Activated CD4-positive, alpha-beta T cell treated with anti-CD3 and anti-CD28 coated beads, Interleukin-2, amount 10 ng/mL, durations not matched to agents 7 days and 5 days (primary cell): ENCODE measurements around the gene PCDHA10. TPM values are rescaled to one million over a fixed set of nuclear protein-coding genes. Genes with fewer than 3 reads are reported as not detected.
"Not testable (repeated sequence)": the region's sequence is repeated elsewhere in the genome, so short reads cannot be mapped to it uniquely, and the experiment has no call there.

Experiments used
- CTCF ChIA-PET: fragments of 350-600 bp; sonication (Branson Sonifier 250); formaldehyde crosslinking; loops from one replicate; lab custom pipeline; 2021; ENCODE audit warnings: antibody characterized with exemption; lab: Charles Lee
- POLR2A ChIA-PET: fragments of 350-600 bp; sonication (Branson Sonifier 250); formaldehyde crosslinking; loops from one replicate; lab custom pipeline; 2021; ENCODE audit warnings: antibody characterized with exemption; lab: Charles Lee
- DNase-seq: peaks from one replicate; pipeline ENCODE4 v3.0.0-alpha.2; 2020
- H3K27ac Mint-ChIP-seq: one replicate; pipeline ENCODE4 v1.8.0; 2021; ENCODE audit warnings: mild to moderate bottlenecking, moderate library complexity, mixed read lengths
- H3K27me3 Mint-ChIP-seq: one replicate; pipeline ENCODE4 v1.8.0; 2021; ENCODE audit warnings: mixed read lengths
- H3K36me3 Mint-ChIP-seq: one replicate; pipeline ENCODE4 v1.8.0; 2021; ENCODE audit warnings: low read depth, mixed read lengths
- H3K4me1 Mint-ChIP-seq: one replicate; pipeline ENCODE4 v1.8.0; 2021; ENCODE audit warnings: mixed read lengths
- H3K4me3 Mint-ChIP-seq: one replicate; pipeline ENCODE4 v1.8.0; 2021; ENCODE audit warnings: mild to moderate bottlenecking, moderate library complexity, mixed read lengths
- H3K9me3 Mint-ChIP-seq: one replicate; pipeline ENCODE4 v1.8.0; 2021; ENCODE audit warnings: mixed read lengths
- total RNA-seq, 2 experiments: library from RNA; stranded (reverse); gene quantifications; one replicate each; pipeline ENCODE4 v1.2.3, GENCODE V29; 2021

The PCDHA10 gene
- total RNA-seq, 2 experiments from 2014 or later: not detected

- H3K27ac Mint-ChIP-seq: no peak overlapping the region
- peaks cover 3% of the 10 kb centered on the region for H3K36me3 Mint-ChIP-seq
- ChIA-PET CTCF (no interaction called here), POLR2A (no interaction called here)
- H3K9me3 Mint-ChIP-seq: peaks cover 24% of the 10 kb centered on the region
- H3K4me1 Mint-ChIP-seq: no peaks in the 10 kb centered on the region
- no peaks in the 10 kb centered on the region for H3K27me3 Mint-ChIP-seq
- no peak for DNase-seq
- H3K4me3 Mint-ChIP-seq: no peak overlapping the region
Observed at GRCh38 chr5:140857987-140858240, 2.2 kb downstream of the PCDHA10 start.

- H3K9me3 Mint-ChIP-seq: peaks cover 16% of the 10 kb centered on the region
- ChIA-PET POLR2A (no interaction called here), CTCF (no interaction called here)
- no peak overlapping the region for H3K4me3 Mint-ChIP-seq
- H3K36me3 Mint-ChIP-seq: no peaks in the 10 kb centered on the region
- no peaks in the 10 kb centered on the region for H3K4me1 Mint-ChIP-seq
- DNase-seq: no peak
- no peaks in the 10 kb centered on the region for H3K27me3 Mint-ChIP-seq
- H3K27ac Mint-ChIP-seq: no peak overlapping the region
Observed at GRCh38 chr5:140862441-140863295, 7.0 kb downstream of the PCDHA10 start.

DNA sequence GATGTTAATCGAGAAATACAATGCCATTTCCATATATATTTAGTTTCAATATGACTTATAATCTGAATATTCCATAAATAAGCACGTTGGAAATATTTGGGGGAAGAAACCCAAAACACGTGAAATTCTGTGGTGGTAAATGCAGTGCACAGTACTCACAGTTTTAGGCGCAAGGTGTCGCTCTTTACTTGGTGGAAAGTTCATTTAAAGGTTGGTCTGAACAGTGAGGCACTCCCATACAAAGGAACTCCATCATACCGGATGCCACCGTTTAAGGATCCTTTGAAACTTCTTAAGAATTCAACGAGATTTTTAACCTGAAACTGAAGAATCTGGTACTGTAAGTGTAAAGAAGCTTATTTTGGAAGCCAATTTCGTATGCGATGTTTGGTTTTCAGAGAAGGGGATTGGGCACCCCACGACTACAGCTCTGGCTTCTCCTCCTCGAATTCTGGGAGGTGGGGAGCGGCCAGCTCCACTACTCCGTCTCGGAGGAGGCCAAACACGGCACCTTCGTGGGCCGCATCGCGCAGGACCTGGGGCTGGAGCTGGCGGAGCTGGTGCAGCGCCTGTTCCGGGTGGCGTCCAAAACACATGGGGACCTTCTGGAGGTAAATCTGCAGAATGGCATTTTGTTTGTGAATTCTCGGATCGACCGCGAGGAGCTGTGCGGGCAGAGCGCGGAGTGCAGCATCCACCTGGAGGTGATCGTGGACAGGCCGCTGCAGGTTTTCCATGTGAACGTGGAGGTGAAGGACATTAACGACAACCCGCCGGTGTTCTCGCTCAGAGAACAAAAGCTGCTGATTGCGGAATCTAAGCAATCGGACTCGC, 13.2 kb downstream of the PCDHA10 start, which contains the start of gene PCDHA11:
Gene PCDHA11, plus strand, starts transcription at position 237 of the 834 bp plus-strand sequence. Its CDS starts 147 bp downstream, at position 384.
- Mint-ChIP-seq H3K27me3 (no peaks in the 10 kb centered on the region), H3K4me3 (no peak within 1 kb of the TSS), H3K36me3 (peaks cover 2% of the 10 kb centered on the region), H3K4me1 (no peaks in the 10 kb centered on the region), H3K9me3 (peaks cover 16% of the 10 kb centered on the region), H3K27ac (peak within 1 kb of the TSS; percentile 31)
- ChIA-PET CTCF (no interaction called here), POLR2A (no interaction called here)
- no peak for DNase-seq

GRCh38 chr5:140869555-140869886, 13.8 kb downstream of the PCDHA10 start:
- Mint-ChIP-seq H3K36me3 (peaks cover 2% of the 10 kb centered on the region), H3K27me3 (no peaks in the 10 kb centered on the region), H3K27ac (peak overlapping the region; percentile 31), H3K4me1 (no peaks in the 10 kb centered on the region), H3K4me3 (no peak overlapping the region), H3K9me3 (peaks cover 18% of the 10 kb centered on the region)
- ChIA-PET CTCF (no interaction called here), POLR2A (no interaction called here)
- no peak for DNase-seq

DNA sequence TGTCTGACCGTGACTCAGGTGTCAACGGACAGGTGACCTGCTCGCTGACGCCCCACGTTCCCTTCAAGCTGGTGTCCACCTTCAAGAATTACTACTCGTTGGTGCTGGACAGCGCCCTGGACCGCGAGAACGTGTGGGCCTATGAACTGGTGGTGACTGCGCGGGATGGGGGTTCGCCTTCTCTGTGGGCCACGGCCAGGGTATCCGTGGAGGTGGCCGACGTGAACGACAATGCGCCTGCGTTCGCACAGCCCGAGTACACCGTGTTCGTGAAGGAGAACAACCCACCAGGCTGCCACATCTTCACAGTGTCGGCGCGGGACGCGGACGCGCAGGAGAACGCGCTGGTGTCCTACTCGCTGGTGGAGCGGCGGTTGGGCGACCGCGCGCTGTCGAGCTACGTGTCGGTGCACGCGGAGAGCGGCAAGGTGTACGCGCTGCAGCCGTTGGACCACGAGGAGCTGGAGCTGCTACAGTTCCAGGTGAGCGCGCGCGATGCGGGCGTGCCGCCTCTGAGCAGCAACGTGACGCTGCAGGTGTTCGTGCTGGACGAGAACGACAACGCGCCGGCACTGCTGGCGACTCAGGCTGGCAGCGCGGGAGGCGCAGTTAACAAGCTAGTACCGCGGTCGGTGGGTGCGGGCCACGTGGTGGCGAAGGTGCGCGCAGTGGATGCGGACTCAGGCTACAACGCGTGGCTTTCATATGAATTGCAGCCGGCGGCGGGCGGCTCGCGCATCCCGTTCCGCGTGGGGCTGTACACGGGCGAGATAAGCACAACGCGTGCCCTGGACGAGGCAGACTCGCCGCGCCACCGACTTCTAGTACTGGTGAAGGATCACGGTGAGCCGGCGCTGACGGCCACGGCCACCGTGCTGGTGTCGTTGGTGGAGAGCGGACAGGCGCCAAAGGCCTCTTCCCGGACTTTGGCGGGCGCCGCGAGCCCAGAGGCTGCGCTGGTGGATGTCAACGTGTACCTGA, 14.8 kb downstream of the PCDHA10 start:
- Mint-ChIP-seq H3K9me3 (peaks cover 21% of the 10 kb centered on the region), H3K27ac (no peak overlapping the region), H3K36me3 (peaks cover 2% of the 10 kb centered on the region), H3K27me3 (peaks cover 2% of the 10 kb centered on the region), H3K4me1 (no peaks in the 10 kb centered on the region), H3K4me3 (no peak overlapping the region)
- ChIA-PET POLR2A (no interaction called here), CTCF (no interaction called here)
- DNase-seq: no peak

DNA sequence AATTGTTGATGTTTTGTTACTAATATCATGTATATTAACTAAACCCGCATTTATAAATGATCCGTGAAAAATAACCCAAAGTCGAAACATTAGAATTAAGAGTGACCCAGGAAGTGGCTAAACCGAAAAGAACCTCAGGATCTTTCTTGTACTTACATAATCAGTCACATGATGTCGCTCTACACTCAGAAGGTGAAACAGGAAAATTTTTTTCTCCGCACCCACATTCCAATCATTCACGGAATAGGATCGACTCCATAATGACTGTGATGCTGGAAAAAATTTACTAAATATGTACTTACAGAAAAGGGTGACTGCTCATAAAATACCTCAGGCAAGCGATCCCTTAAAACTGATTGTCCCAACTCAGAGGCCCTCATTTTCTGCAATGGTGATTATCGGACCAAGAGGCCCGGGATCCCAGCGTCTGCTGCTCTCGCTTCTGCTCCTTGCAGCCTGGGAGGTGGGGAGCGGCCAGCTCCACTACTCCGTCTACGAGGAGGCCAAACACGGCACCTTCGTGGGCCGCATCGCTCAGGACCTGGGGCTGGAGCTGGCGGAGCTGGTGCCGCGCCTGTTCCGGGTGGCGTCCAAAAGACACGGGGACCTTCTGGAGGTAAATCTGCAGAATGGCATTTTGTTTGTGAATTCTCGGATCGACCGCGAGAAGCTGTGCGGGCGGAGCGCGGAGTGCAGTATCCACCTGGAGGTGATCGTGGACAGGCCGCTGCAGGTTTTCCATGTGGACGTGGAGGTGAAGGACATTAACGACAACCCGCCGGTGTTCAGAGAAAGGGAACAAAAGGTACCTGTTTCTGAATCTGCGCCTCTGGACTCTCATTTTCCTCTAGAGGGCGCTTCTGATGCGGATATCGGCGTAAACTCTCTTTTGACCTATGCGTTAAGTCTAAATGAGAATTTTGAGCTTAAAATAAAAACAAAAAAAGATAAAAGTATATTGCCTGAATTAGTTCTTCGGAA, 19.7 kb downstream of the PCDHA10 start, which contains the start of gene PCDHA12:
Gene PCDHA12, plus strand, starts transcription at position 224 of the 981 bp plus-strand sequence. Its CDS starts 165 bp downstream, at position 389.
- Mint-ChIP-seq H3K4me3 (peak within 1 kb of the TSS; percentile 25), H3K36me3 (no peaks in the 10 kb centered on the region), H3K9me3 (peaks cover 19% of the 10 kb centered on the region), H3K27ac (peak within 1 kb of the TSS; percentile 54), H3K4me1 (no peaks in the 10 kb centered on the region), H3K27me3 (peaks cover 2% of the 10 kb centered on the region)
- CTCF ChIA-PET: no interaction called here
- POLR2A ChIA-PET: no interaction called here
- DNase-seq: no peak

DNA sequence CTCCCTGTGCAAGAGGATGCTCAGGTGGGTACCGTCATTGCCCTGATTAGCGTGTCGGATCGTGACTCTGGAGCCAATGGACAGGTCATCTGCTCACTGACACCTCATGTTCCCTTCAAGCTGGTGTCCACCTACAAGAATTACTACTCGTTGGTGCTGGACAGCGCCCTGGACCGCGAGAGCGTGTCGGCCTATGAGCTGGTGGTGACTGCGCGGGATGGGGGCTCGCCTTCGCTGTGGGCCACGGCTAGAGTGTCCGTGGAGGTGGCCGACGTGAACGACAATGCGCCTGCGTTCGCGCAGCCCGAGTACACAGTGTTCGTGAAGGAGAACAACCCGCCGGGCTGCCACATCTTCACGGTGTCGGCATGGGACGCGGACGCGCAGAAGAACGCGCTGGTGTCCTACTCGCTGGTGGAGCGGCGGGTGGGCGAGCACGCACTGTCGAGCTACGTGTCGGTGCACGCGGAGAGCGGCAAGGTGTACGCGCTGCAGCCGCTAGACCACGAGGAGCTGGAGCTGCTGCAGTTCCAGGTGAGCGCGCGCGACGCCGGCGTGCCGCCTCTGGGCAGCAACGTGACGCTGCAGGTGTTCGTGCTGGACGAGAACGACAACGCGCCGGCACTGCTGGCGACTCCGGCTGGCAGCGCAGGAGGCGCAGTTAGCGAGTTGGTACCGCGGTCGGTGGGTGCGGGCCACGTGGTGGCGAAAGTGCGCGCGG, 21.0 kb downstream of the PCDHA10 start:
- H3K27me3 Mint-ChIP-seq, POLR2A ChIA-PET, DNase-seq, H3K36me3 Mint-ChIP-seq, H3K4me1 Mint-ChIP-seq, CTCF ChIA-PET: not testable (repeated sequence)
- H3K4me3 Mint-ChIP-seq: peak overlapping the region; percentile 25
- peak overlapping the region; percentile 54 for H3K27ac Mint-ChIP-seq
- H3K9me3 Mint-ChIP-seq: peaks cover 22% of the 10 kb centered on the region

DNA sequence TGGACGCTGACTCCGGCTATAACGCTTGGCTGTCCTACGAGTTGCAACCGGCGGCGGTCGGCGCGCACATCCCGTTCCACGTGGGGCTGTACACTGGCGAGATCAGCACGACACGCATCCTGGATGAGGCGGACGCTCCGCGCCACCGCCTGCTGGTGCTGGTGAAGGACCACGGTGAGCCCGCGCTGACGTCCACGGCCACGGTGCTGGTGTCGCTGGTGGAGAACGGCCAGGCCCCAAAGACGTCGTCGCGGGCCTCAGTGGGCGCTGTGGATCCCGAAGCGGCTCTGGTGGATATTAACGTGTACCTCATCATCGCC, 21.5 kb downstream of the PCDHA10 start:
- Mint-ChIP-seq H3K27me3 (peaks cover 6% of the 10 kb centered on the region), H3K4me1 (no peaks in the 10 kb centered on the region), H3K27ac (no peak overlapping the region), H3K36me3 (no peaks in the 10 kb centered on the region), H3K4me3 (no peak overlapping the region), H3K9me3 (peaks cover 20% of the 10 kb centered on the region)
- POLR2A ChIA-PET: no interaction called here
- CTCF ChIA-PET: no interaction called here
- DNase-seq: no peak

DNA sequence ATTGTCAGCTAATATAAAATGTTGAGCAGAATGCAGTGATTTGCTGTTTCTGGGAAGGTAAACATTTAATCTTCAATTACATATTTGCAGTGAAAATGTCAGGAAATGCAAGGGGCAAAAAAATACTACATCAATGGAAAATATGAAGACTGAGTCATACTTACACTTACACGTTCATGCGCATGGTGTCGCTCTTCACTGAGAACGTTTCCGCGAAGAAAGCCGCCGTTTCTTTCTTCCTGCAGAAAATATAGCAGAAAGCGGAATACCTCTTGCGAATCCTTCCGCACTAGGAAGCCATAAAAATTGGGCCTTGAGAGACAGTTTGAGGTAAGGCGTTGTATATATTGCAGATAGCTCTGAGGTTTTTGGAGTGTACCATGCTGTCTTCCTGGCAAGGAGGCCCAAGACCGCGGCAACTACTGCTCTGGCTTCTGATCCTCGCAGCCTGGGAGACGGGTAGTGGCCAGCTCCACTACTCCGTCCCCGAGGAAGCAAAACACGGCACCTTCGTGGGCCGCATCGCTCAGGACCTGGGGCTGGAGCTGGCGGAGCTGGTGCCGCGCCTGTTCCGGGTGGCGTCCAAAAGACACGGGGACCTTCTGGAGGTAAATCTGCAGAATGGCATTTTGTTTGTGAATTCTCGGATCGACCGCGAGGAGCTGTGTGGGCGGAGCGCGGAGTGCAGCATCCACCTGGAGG, 26.3 kb downstream of the PCDHA10 start, which contains the start of gene PCDHA13:
Gene PCDHA13, plus strand, starts transcription at position 236 of the 702 bp plus-strand sequence. Its CDS starts 145 bp downstream, at position 381.
- Mint-ChIP-seq H3K4me3 (peak within 1 kb of the TSS; percentile 28), H3K4me1 (no peaks in the 10 kb centered on the region), H3K27me3 (peaks cover 4% of the 10 kb centered on the region), H3K27ac (no peak within 1 kb of the TSS), H3K9me3 (peaks cover 14% of the 10 kb centered on the region), H3K36me3 (no peaks in the 10 kb centered on the region)
- DNase-seq: no peak
- ChIA-PET POLR2A (no interaction called here), CTCF (no interaction called here)

GRCh38 chr5:140882591-140882899, 26.8 kb downstream of the PCDHA10 start:
- no peaks in the 10 kb centered on the region for H3K36me3 Mint-ChIP-seq
- POLR2A ChIA-PET: no interaction called here
- DNase-seq: no peak
- H3K9me3 Mint-ChIP-seq: peaks cover 16% of the 10 kb centered on the region
- CTCF ChIA-PET: no interaction called here
- H3K27ac Mint-ChIP-seq: no peak overlapping the region
- no peaks in the 10 kb centered on the region for H3K4me1 Mint-ChIP-seq
- peak overlapping the region; percentile 28 for H3K4me3 Mint-ChIP-seq
- H3K27me3 Mint-ChIP-seq: peaks cover 4% of the 10 kb centered on the region

DNA sequence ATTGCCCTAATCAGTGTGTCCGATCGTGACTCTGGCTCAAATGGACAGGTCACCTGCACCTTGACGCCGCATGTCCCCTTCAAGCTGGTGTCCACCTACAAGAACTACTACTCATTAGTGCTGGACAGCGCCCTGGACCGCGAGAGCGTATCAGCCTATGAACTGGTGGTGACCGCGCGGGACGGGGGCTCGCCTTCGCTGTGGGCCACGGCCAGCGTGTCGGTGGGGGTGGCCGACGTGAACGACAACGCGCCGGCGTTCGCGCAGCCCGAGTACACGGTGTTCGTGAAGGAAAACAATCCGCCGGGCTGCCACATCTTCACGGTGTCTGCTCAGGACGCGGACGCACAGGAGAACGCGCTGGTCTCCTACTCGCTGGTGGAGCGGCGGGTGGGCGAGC, 27.7 kb downstream of the PCDHA10 start:
- Mint-ChIP-seq H3K27me3 (peaks cover 4% of the 10 kb centered on the region), H3K4me1 (no peaks in the 10 kb centered on the region), H3K36me3 (no peaks in the 10 kb centered on the region), H3K9me3 (peaks cover 16% of the 10 kb centered on the region), H3K4me3 (no peak overlapping the region), H3K27ac (no peak overlapping the region)
- CTCF ChIA-PET: no interaction called here
- no peak for DNase-seq
- POLR2A ChIA-PET: no interaction called here
